ENCODE measurements around the gene STYXL2. TPM values are rescaled to one million over a fixed set of nuclear protein-coding genes. Genes with fewer than 3 reads are reported as not detected.
A peak's percentile ranks its signal among the peaks of the same experiment; 100 is the strongest.

The STYXL2 gene
- total and polyA plus RNA-seq, 2 of the 8 experiments (the other 6 are each of a cell fraction or from before 2014, with no cell fraction given): 0.09 to 0.22 TPM

GRCh38 chr1:167135281-167135840, 41.5 kb downstream of the STYXL2 start:
- no peaks in the 10 kb centered on the region for H3K9me3 ChIP-seq (ENCODE audit: insufficient read depth in 2 of 2, low read depth in 1 of 2, low read length in 1 of 2)
- TF ChIP-seq CREB1 (IDR thresholded peaks at IDR 0.05): no peak
- no peak for TF ChIP-seq POLR2A (IDR thresholded peaks at IDR 0.05; ENCODE audit: control extremely low read depth in 1 of 2, low read depth in 2 of 2, low read length in 2 of 2)
- no peak for TF ChIP-seq RFX5 (IDR thresholded peaks at IDR 0.05; ENCODE audit: borderline replicate concordance, low read depth, low read length)
- TF ChIP-seq CHD1 (IDR thresholded peaks at IDR 0.05; ENCODE audit: low read depth, low read length): no peak
- TF ChIP-seq CEBPB (IDR thresholded peaks at IDR 0.05; ENCODE audit: low read depth, low read length): no peak
- no peak for TF ChIP-seq GABPA (IDR thresholded peaks at IDR 0.05; ENCODE audit: borderline replicate concordance, insufficient read depth, low read length)
- TF ChIP-seq SRF (IDR thresholded peaks at IDR 0.05; ENCODE audit: low read depth, low read length): no peak
- TF ChIP-seq YY1 (IDR thresholded peaks at IDR 0.05; ENCODE audit: low read depth, low read length): no peak
- TF ChIP-seq TBP (IDR thresholded peaks at IDR 0.05; ENCODE audit: low read depth, low read length): no peak
- no peak for TF ChIP-seq KDM5A (IDR thresholded peaks at IDR 0.05; ENCODE audit: low read length)
- no peak for TF ChIP-seq TCF12 (IDR thresholded peaks at IDR 0.05; ENCODE audit: low read depth, low read length)
- no peaks in the 10 kb centered on the region for H3K79me2 ChIP-seq (ENCODE audit: control insufficient read depth in 1 of 2, insufficient read depth in 2 of 2, low read length in 2 of 2)
- 0 out of 2 replicates have a peak overlapping the region, but pooled peaks have one; percentile 13 for H2BK12ac ChIP-seq (ENCODE audit: low read depth, low read length)
- no peak overlapping the region for H3K27ac ChIP-seq (ENCODE audit: low read depth, low read length)
- ChIA-PET POLR2A (ENCODE audit: partially characterized antibody) (interaction anchor here (1.3 to 3.9 kb wide), 4 partner anchors 10 to 84 kb away, joined by 3 to 20 read pairs (median 6); no protein-coding TSS in a partner anchor), CTCF (ENCODE audit: partially characterized antibody) (interaction anchor here (0.9 to 9.3 kb wide), 13 partner anchors 11 to 85 kb away, joined by 3 to 81 read pairs (median 4); no protein-coding TSS in a partner anchor)
- H3K14ac ChIP-seq (ENCODE audit: insufficient read length): no peak overlapping the region
- H3K18ac ChIP-seq (ENCODE audit: extremely low read depth, low read length): peak overlapping the region; percentile 74; the same call in 1 of the 2 replicates
- no peak overlapping the region for H3K9ac ChIP-seq (replicated peaks in 1 of 4; ENCODE audit: extremely low read depth in 1 of 4, low read depth in 3 of 4, low read length in 3 of 4)
- no peak overlapping the region for H3K23ac ChIP-seq (ENCODE audit: insufficient read length)
- no peak overlapping the region for H4K5ac ChIP-seq (ENCODE audit: insufficient read length, low read depth, low read length)
- no peak overlapping the region for H2AFZ ChIP-seq (ENCODE audit: low read length)
- peak overlapping the region; percentile 13; the same call in 1 of the 2 replicates for H2BK5ac ChIP-seq (ENCODE audit: low read depth, low read length)
- H3K4me3 ChIP-seq (ENCODE audit: extremely low read depth in 1 of 4, insufficient read depth in 2 of 4, low read depth in 3 of 4, low read length in 4 of 4): no peak overlapping the region
- H3K23me2 ChIP-seq (ENCODE audit: low read depth, low read length): no peaks in the 10 kb centered on the region
- no peak overlapping the region for H3K4ac ChIP-seq (replicated peaks; ENCODE audit: insufficient read length, low read depth, low read length)
- peak overlapping the region; percentile 41 for H2BK120ac ChIP-seq (replicated peaks; ENCODE audit: low read depth, low read length)
- H4K20me1 ChIP-seq (replicated peaks in 1 of 2; ENCODE audit: control insufficient read depth in 1 of 2, insufficient read depth in 2 of 2, low read length in 2 of 2): no peaks in the 10 kb centered on the region
- no peaks in the 10 kb centered on the region for H3K27me3 ChIP-seq (replicated peaks in 1 of 4; ENCODE audit: control insufficient read depth in 3 of 4, extremely low read depth in 1 of 4, insufficient read depth in 3 of 4, low read length in 3 of 4)
- no peak overlapping the region for H3K56ac ChIP-seq (replicated peaks; ENCODE audit: insufficient read length, low read depth, low read length)
- H3K79me1 ChIP-seq (ENCODE audit: low read depth, low read length): no peaks in the 10 kb centered on the region
- no peaks in the 10 kb centered on the region for H3K36me3 ChIP-seq (ENCODE audit: control insufficient read depth in 2 of 4, insufficient read depth in 4 of 4, low read length in 3 of 4)
- H3K4me1 ChIP-seq (replicated peaks in 1 of 4; ENCODE audit: control insufficient read depth in 3 of 4, insufficient read depth in 4 of 4, low read length in 3 of 4): peaks cover 2 to 18% (median 11%) of the 10 kb centered on the region in 4 experiments; a peak in 5 of 7 replicates
- no peak for DNase-seq (ENCODE audit: low read depth in 1 of 2, low spot score in 2 of 2)
- peak overlapping the region; percentile 95 for H4K91ac ChIP-seq (replicated peaks; ENCODE audit: insufficient read length, low read length)
- 82% methylated on average over 4 of the region's 4 CpGs; no CpG with 5 or more reads in 1 of the 2 experiments for WGBS, 2 experiments (ENCODE audit: extremely low coverage in 1 of 2, insufficient coverage in 1 of 2, insufficient read length in 1 of 2, insufficient replicate concordance in 2 of 2, low coverage in 1 of 2, low lambda C conversion rate in 2 of 2, missing lambda C conversion rate in 1 of 2)
- 0 out of 2 replicates have a peak overlapping the region, but pooled peaks have one; percentile 4 for H2AK5ac ChIP-seq (ENCODE audit: low read depth, low read length)
- no peak overlapping the region for H3K4me2 ChIP-seq (ENCODE audit: insufficient read depth in 1 of 2, low read depth in 2 of 2, low read length in 2 of 2)
- FAIRE-seq: no peak
- peak overlapping the region; percentile 83; the same call in 1 of the 2 replicates for H2BK20ac ChIP-seq (ENCODE audit: low read length)
- no peak overlapping the region for H4K8ac ChIP-seq (ENCODE audit: extremely low read depth, insufficient read depth, low read length)
- H2BK15ac ChIP-seq (ENCODE audit: low read length): no peak overlapping the region
